Activated CD8-positive, alpha-beta memory T cell treated with anti-CD3 and anti-CD28 coated beads, Interleukin-2, amount 50 U/mL, for 48 hours (primary cell): ENCODE measurements around the gene PLIN3.
"Not testable (repeated sequence)": the region's sequence is repeated elsewhere in the genome, so short reads cannot be mapped to it uniquely, and the experiment has no call there.

Experiments
- DNase-seq: peaks from one replicate; pipeline ENCODE4 v3.0.0-alpha.2; 2020

PLIN3 gene

GRCh38 chr19:4845975-4846374, 21.5 kb downstream of the PLIN3 start:
- not testable (repeated sequence) for DNase-seq

DNA sequence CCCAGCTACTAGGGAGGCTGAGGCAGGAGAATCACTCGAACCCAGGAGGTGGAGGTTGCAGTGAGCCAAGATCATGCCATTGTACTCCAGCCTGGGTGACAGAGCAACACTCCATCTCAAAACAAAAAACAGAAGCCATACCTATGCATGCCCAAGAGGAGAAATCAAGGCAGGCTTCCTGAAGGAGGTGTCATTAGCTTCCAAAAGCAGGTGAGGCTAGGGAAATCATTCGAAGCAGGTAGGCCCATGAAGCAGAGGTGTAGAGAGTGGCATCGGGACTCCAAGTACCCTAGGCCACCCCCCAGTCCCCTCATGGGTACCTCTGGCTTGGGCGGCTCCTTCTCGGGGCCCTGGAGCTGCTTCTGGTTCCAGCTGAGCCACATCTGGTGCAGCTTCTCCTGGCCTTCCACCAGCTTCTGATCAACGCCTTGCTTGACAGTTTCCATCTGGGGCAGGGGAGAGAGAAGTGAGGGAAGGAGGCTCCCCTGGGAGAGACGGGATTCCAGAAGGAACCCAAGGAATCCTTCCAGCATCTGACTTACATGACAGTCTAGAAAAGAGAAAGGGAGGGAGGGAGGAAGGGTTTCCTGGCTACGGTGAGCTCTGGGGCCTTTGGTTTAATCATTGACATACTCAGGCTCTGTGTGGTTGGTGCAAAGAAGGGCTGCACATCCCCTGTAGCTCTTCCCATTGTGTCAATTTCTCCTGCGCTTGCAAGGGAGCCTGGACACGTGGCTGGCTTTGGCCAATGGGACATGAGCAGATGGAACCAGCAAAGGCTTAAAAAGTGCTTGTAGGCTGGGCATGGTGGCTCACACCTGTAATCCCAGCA, 22.9 kb downstream of the PLIN3 start:
- no peak for DNase-seq

DNA sequence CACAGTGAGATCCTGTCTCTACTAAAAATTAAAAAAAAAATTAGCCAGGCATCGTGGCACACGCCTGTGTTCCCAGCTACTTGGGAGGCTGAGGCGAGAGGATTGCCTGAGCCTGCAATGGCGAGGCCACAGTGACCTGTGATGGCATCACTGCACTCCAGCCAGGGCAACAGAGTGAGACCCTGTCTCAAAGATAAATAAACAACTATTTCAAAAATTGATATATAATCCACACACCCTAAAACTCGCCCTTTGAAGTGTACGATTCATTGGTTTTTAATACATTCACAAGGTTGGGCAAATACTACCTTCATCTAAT, 23.9 kb downstream of the PLIN3 start:
- no peak for DNase-seq

- no peak for DNase-seq
Observed at GRCh38 chr19:4839192-4839591, 28.3 kb downstream of the PLIN3 start.

GRCh38 chr19:4832776-4833175, 34.7 kb downstream of the PLIN3 start:
- DNase-seq: no peak

- DNase-seq: not testable (repeated sequence)
Observed at GRCh38 chr19:4831979-4832340, 35.5 kb downstream of the PLIN3 start.

- DNase-seq: peak; percentile 85
Observed at GRCh38 chr19:4831304-4831978, 36.0 kb downstream of the PLIN3 start, which contains the start of gene TICAM1. Gene TICAM1 (minus strand): TSS chr19:4831712. CDS start chr19:4818377, 13,335 bp downstream.

DNA sequence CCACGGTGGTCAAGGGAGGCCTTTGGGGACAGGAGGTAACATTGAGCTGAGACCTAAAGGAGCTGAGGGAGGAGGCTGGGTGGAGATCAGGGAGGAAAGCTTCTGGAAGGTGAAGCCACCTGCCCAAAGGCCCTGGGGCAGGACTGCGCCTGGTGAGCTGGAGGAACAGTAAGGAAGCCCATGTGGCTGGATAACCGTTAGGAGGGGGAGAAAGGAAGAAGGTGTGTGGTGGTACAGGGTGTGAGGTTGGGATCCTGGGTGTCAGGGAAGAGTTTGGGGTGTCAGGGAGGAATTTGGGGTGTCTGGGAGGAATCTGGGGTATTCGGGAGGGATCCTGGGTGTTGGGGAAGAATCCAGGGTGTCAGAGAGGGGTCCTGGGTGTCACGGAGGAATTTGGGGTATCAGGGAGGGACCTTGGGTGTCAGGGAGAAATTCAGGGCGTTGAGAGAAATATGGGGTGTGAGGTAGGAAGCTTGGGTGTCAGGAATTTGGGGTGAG, 36.6 kb downstream of the PLIN3 start:
- DNase-seq: no peak

DNA sequence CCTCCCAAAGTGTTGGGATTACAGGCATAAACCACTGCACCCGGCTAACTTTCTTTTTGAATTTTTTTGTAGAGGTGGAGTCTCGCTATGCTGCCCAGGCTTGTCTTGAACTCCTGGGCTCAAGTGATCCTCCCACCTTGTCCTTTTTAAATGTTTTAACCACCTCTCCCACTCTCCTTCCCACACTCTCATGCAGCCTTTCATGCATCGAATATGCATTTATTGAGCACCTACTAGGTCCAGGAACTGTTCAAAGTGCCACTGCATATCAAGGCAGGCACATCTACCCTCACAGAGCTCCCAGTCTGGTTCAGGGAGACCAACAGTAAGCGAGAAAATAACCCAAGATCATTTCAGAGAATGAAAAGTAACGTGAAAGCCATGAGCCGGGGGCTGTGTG, 37.1 kb downstream of the PLIN3 start:
- DNase-seq: no peak

DNA sequence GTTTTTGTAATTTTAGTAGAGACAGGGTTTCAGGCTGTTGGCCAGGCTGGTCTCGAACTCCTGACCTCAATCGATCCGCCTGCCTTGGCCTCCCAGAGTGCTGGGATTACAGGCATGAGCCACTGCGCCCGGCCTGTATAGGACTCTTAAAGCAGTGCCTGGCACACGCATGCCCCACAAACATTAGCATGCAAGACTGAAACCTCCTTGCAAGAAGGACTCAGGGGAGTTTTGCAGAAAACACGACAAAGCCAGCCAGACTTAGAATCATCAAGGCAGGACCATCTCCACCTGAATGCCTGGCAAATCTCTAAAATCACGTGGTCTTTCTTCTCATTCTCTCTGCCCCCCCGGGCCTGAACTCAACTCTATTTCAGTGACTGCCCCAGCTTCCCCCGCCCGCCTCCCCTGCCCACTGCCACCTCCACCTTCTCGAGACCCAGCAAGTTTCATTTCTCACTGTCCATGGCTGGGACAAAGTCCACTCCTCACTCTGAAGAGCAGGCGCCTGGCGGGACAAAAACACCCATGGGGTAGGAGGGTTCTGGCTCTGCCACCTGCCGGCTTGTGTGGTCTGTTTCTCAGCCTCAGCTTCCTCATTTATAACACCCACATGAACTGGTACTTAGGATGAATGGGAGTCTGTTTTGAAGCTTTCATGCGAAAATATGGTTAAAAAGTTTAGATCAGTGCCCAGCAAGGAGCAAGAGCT, 38.3 kb downstream of the PLIN3 start:
- DNase-seq: no peak

- no peak for DNase-seq
Observed at GRCh38 chr19:4823577-4823976, 43.9 kb downstream of the PLIN3 start.

GRCh38 chr19:4822354-4822753, 45.1 kb downstream of the PLIN3 start:
- DNase-seq: not testable (repeated sequence)

GRCh38 chr19:4821265-4821664, 46.2 kb downstream of the PLIN3 start:
- no peak for DNase-seq

GRCh38 chr19:4817467-4818277, 49.8 kb downstream of the PLIN3 start:
- no peak for DNase-seq

GRCh38 chr19:4816950-4817278, 50.6 kb downstream of the PLIN3 start:
- no peak for DNase-seq

DNA sequence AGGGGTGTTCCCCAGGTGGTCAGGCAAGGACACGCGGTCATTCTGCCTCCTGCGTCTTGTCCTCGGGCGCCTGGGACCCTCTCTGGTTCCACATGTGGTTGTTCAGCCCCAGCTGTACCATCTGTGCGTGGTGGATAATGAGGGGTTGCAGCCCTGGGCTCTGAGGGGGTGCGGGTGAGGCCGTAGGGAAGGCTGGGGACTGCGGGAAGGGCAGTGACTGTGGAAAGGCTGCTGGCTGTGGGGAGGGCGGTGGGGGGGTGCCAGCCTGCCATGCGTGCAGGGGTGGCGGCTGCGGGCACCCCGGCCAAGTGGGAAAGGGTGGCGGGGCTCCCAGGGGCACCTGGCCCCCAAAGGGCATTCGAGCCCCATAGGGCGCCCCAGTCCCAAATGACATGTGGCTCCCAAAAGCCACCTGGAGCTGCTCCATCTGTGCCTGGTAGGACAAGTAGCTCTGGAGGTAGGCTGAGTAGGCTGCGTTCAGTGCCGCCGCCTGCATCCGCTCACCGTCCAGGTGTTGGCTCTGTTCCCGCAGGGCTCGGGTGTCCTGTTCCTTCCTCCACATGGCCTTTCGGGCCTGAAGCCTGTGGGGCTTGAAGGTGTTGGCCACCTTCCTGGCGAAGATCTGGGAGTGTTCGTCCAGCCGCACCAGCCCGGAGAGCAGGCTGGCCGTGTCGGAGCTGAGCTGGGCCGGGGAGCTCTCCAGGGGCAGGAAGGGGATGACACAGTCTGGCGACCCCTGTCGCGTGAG, 51.1 kb downstream of the PLIN3 start:
- DNase-seq: peak; percentile 59

GRCh38 chr19:4815426-4816201, 51.9 kb downstream of the PLIN3 start:
- peak; percentile 86 for DNase-seq

DNA sequence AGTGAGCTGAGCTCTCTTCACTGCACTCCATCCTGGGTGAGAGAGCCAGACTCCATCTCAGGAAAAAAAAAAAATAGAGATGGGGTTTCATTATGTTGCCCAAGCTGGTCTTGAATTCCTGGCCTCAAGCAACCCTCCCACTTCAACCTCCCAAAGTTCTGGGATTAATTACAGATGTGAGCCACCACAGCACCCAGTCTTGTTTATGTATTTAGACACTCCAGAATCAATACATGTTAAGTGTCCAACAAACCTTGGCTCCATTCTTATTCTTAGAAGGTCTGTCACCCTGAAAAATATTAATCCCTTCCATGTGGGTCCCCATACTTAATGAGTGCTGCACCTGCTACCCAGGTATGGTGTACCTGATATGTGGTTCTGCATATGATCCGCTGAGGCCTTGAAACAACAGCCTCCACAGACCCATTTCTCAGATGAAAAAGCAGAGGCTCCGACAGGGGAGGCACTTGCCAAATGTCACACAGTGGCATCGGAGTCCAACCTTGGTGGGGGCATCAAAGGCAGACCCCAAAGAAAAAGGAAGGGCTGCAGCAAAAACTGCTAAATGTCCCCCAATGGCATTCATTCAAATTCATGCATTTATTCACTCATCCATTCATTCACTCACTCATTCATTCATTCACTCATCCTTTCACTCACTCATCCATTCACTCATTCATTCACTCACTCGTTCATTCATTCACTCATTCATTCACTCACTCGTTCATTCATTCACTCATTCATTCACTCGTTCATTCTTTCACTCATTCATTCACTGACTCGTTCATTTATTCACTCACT, 52.6 kb downstream of the PLIN3 start:
- no peak for DNase-seq

- DNase-seq: peak; percentile 99
Observed at GRCh38 chr19:4811328-4812131, 55.9 kb downstream of the PLIN3 start.

- no peak for DNase-seq
Observed at GRCh38 chr19:4807188-4807587, 60.3 kb downstream of the PLIN3 start.
